NCI-H1930 (cell line): ENCODE data around the gene GPS2.
A peak's percentile ranks its signal among the peaks of the same experiment; 100 is the strongest.
"Not testable (repeated sequence)": the region's sequence is repeated elsewhere in the genome, so short reads cannot be mapped to it uniquely, and the experiment has no call there.

Source experiments
- DNase-seq, 2 experiments: peaks; one replicate each; lab custom pipeline; 2025; lab: John Stamatoyannopoulos, UW

Gene GPS2

GRCh38 chr17:7336240-7337175 lies 21.3 kb upstream of the GPS2 start, which contains the start of gene ACAP1:
TSS of gene ACAP1 (plus strand) at chr17:7336529. CDS start at chr17:7336735, 206 bp downstream.
- no peak for DNase-seq

GRCh38 chr17:7335765-7336164 lies 20.6 kb upstream of the GPS2 start:
- not testable (repeated sequence) for DNase-seq

- DNase-seq, result no peak
Observed at GRCh38 chr17:7334938-7335538, 19.9 kb upstream of the GPS2 start.

GRCh38 chr17:7332600-7333069 lies 17.5 kb upstream of the GPS2 start:
- not testable (repeated sequence) for DNase-seq

- DNase-seq, result no peak
Observed at GRCh38 chr17:7332111-7332510, 17.0 kb upstream of the GPS2 start.

- no peak for DNase-seq
Observed at GRCh38 chr17:7330638-7331015, 15.5 kb upstream of the GPS2 start.

GRCh38 chr17:7329997-7330637 lies 15.0 kb upstream of the GPS2 start:
- peak; percentile 71 to 86 for DNase-seq

GRCh38 chr17:7329374-7329996 lies 14.3 kb upstream of the GPS2 start:
- peak; percentile 99 for DNase-seq

- DNase-seq, result no peak
Observed at GRCh38 chr17:7328840-7329373, 13.7 kb upstream of the GPS2 start, which contains the start of gene NEURL4. TSS of gene NEURL4 (minus strand) at chr17:7329335. CDS start at chr17:7329312, 23 bp downstream.

GRCh38 chr17:7328009-7328408 lies 12.8 kb upstream of the GPS2 start:
- no peak for DNase-seq

- no peak for DNase-seq
Observed at GRCh38 chr17:7327501-7327900, 12.3 kb upstream of the GPS2 start.

GRCh38 chr17:7327056-7327455 lies 11.9 kb upstream of the GPS2 start:
- DNase-seq, result no peak

GRCh38 chr17:7326186-7326585 lies 11.0 kb upstream of the GPS2 start:
- DNase-seq, result no peak

- no peak for DNase-seq
Observed at GRCh38 chr17:7325031-7325528, 9.9 kb upstream of the GPS2 start.

- no peak for DNase-seq
Observed at GRCh38 chr17:7324438-7324779, 9.2 kb upstream of the GPS2 start.

- DNase-seq, result peak in 1 of 2 experiments; percentile 42
Observed at GRCh38 chr17:7323731-7324437, 8.7 kb upstream of the GPS2 start.

- DNase-seq, result no peak
Observed at GRCh38 chr17:7322520-7323194, 7.5 kb upstream of the GPS2 start.

- DNase-seq, result no peak
Observed at GRCh38 chr17:7321466-7321865, 6.3 kb upstream of the GPS2 start.

- DNase-seq, result no peak
Observed at GRCh38 chr17:7318121-7318860, 3.1 kb upstream of the GPS2 start.
